ENCODE measurements around the gene COA8.
"Not testable (repeated sequence)": the region's sequence is repeated elsewhere in the genome, so short reads cannot be mapped to it uniquely, and the experiment has no call there.

COA8 gene

GRCh38 chr14:103562429-103563225, at the start of gene COA8, which contains the start of gene BAG5:
TSS of gene COA8 (plus strand) at chr14:103562960. CDS start at chr14:103563002, 42 bp downstream.
TSS of gene BAG5 (minus strand) at chr14:103562657. CDS start at chr14:103561164, 1,493 bp downstream.
- peak; percentile 69 for DNase-seq

- DNase-seq, result no peak
Observed at GRCh38 chr14:103514596-103515421, 48.0 kb upstream of the COA8 start.

GRCh38 chr14:103516426-103517173, 46.2 kb upstream of the COA8 start:
- no peak for DNase-seq

GRCh38 chr14:103517174-103517566, 45.6 kb upstream of the COA8 start:
- DNase-seq, result no peak

- DNase-seq, result no peak
Observed at GRCh38 chr14:103517721-103518421, 44.9 kb upstream of the COA8 start.

- DNase-seq, result peak; percentile 40
Observed at GRCh38 chr14:103518422-103519042, 44.2 kb upstream of the COA8 start.

- DNase-seq, result no peak
Observed at GRCh38 chr14:103519043-103519836, 43.5 kb upstream of the COA8 start.

- no peak for DNase-seq
Observed at GRCh38 chr14:103519837-103520212, 42.9 kb upstream of the COA8 start.

GRCh38 chr14:103520269-103520656, 42.5 kb upstream of the COA8 start:
- no peak for DNase-seq

GRCh38 chr14:103520657-103521437, 41.9 kb upstream of the COA8 start:
- DNase-seq, result peak; percentile 50

GRCh38 chr14:103521438-103521950, 41.3 kb upstream of the COA8 start:
- DNase-seq, result no peak

- DNase-seq, result no peak
Observed at GRCh38 chr14:103521951-103522563, 40.7 kb upstream of the COA8 start.

GRCh38 chr14:103522649-103523574, 39.8 kb upstream of the COA8 start, which contains the start of gene CKB:
TSS of gene CKB (minus strand) at chr14:103522830. CDS start at chr14:103522493, 337 bp downstream.
- peak; percentile 34 for DNase-seq

GRCh38 chr14:103523575-103523954, 39.2 kb upstream of the COA8 start:
- DNase-seq, result no peak

GRCh38 chr14:103524002-103524935, 38.5 kb upstream of the COA8 start:
- no peak for DNase-seq

GRCh38 chr14:103525430-103526246, 37.1 kb upstream of the COA8 start:
- not testable (repeated sequence) for DNase-seq

All from fibroblast of upper back skin (primary cell).